Neural cell (in vitro differentiated cells): ENCODE measurements around the gene MSLN.

Experiments
- EP300 ChIP-seq: fragments of 450-650 bp; conservative IDR thresholded peaks from 2 replicates; pipeline ENCODE4 v1.6.1; 2014; ENCODE audit warnings: antibody characterized with exemption, mild to moderate bottlenecking, moderate library complexity; ENCODE audit not compliant: poor library complexity, severe bottlenecking
- TAF1 ChIP-seq: IDR thresholded peaks from 2 replicates; pipeline ENCODE4 v1.6.1; 2012; ENCODE audit warnings: low read depth
- TF ChIP-seq, protein P1 (sequence below): fragments of 450-650 bp; IDR thresholded peaks from 2 replicates; pipeline ENCODE4 v1.5.1; 2014; ENCODE audit warnings: antibody characterized with exemption, mild to moderate bottlenecking, moderate library complexity; ENCODE audit not compliant: poor library complexity, severe bottlenecking

- TF ChIP-seq EP300 (no peak), TAF1 (no peak)
- TF ChIP-seq, protein P1, sequence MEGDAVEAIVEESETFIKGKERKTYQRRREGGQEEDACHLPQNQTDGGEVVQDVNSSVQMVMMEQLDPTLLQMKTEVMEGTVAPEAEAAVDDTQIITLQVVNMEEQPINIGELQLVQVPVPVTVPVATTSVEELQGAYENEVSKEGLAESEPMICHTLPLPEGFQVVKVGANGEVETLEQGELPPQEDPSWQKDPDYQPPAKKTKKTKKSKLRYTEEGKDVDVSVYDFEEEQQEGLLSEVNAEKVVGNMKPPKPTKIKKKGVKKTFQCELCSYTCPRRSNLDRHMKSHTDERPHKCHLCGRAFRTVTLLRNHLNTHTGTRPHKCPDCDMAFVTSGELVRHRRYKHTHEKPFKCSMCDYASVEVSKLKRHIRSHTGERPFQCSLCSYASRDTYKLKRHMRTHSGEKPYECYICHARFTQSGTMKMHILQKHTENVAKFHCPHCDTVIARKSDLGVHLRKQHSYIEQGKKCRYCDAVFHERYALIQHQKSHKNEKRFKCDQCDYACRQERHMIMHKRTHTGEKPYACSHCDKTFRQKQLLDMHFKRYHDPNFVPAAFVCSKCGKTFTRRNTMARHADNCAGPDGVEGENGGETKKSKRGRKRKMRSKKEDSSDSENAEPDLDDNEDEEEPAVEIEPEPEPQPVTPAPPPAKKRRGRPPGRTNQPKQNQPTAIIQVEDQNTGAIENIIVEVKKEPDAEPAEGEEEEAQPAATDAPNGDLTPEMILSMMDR = no peak
Observed at GRCh38 chr16:793414-793813, 32.9 kb downstream of the MSLN start.
